Right cardiac atrium (tissue), 5 donors: ENCODE results near the gene RAB29. TPM values are rescaled to one million over a fixed set of nuclear protein-coding genes. Genes with fewer than 3 reads are reported as not detected.
A peak's percentile ranks its signal among the peaks of the same experiment; 100 is the strongest.

Experiments used
- ATAC-seq, 2 donors: fragments of 200-7000 bp; cut with Tn5 transposase; one replicate each; pipeline versions ENCODE4 v1.8.0 to v1.9.1; 2020; ENCODE audit warnings: moderate library complexity in 2 of 2, mild to moderate bottlenecking in 1 of 2
- DNase-seq, 3 donors: peaks; one replicate each; pipeline ENCODE4 v3.0.0-alpha.2; 2020
- H3K27ac ChIP-seq: one replicate; pipeline ENCODE4 v1.5.1; 2013; ENCODE audit warnings: mild to moderate bottlenecking, low read length, control low read depth, moderate library complexity
- H3K27me3 ChIP-seq: one replicate; pipeline ENCODE4 v1.6.1; 2013; ENCODE audit not compliant: control insufficient read depth, insufficient read depth
- H3K4me1 ChIP-seq: one replicate; pipeline ENCODE4 v1.6.1; 2013; ENCODE audit warnings: low read length; ENCODE audit not compliant: control insufficient read depth, insufficient read depth
- H3K4me3 ChIP-seq: one replicate; pipeline ENCODE4 v1.5.1; 2013; ENCODE audit warnings: low read length, control low read depth
- H3K9me3 ChIP-seq: one replicate; pipeline ENCODE4 v1.6.1; 2013; ENCODE audit warnings: low read length; ENCODE audit not compliant: control insufficient read depth
- WGBS: extraction: QIAGEN DNeasy Blood & Tissue Kit; methylation state at CpG from one replicate; pipeline ENCODE4 v1.1.7; 2013; 5-methylcytosine and 5-hydroxymethylcytosine counted together
- intact Hi-C, 4 donors: fragments of 100-400 bp; cut with DNase I; formaldehyde crosslinking; loops; one replicate each; pipeline versions ENCODE4 v1.11.0 to v1.14.0; 2022 to 2023
- polyA plus RNA-seq: library from polyadenylated mRNA; stranded (reverse); fragments of 200-250 nt; gene quantifications from one replicate; pipeline ENCODE4 v1.2.3, GENCODE V29; 2013
- total RNA-seq, 4 donors: library from RNA; stranded (reverse); fragmentation: NEBNext Ultra II Directional; extraction: Animal tissue kit (Norgen Biotek cat#: 25700); gene quantifications; one replicate each; pipeline ENCODE4 v1.2.1, GENCODE V29; 2021
- donor health status: healthy with polysubstance abuse.
- donor health status: DM: no; HTN: yes; CAD: no.
- donor health status: DM: no; HTN: no; CAD: no.
- donor health status: DM: no; HTN: yes; CAD: no; lungs with severe emphysema.
- donor health status: DM: yes; HTN: yes; CAD: no.

The RAB29 gene
- total and polyA plus RNA-seq, 5 donors = 10.6 to 24.8 (median 20.0) TPM

- intact Hi-C loops = loop anchor here in 2 of 4 donors (10.0 kb wide), 2 partner anchors 118 to 178 kb away; no protein-coding TSS in a partner anchor
- Histone ChIP-seq H3K4me1 (peaks cover 2% of the 10 kb centered on the region), H3K27me3 (no peaks in the 10 kb centered on the region), H3K9me3 (no peaks in the 10 kb centered on the region), H3K27ac (no peak overlapping the region), H3K4me3 (no peak overlapping the region)
- WGBS = 81% methylated on average over 2 of the region's 2 CpGs
- ATAC-seq (no peak), DNase-seq (no peak)
These were observed 21.9 kb upstream of the RAB29 start for GRCh38 chr1:205797168-205797567.

GRCh38 chr1:205794011-205794730 lies 18.9 kb upstream of the RAB29 start:
- 66% methylated on average over 5 of the region's 5 CpGs for WGBS
- intact Hi-C loops = loop anchor here (5.0 to 10.0 kb wide), 4 partner anchors 121 to 183 kb away; no protein-coding TSS in a partner anchor
- Histone ChIP-seq H3K9me3 (no peaks in the 10 kb centered on the region), H3K4me3 (no peak overlapping the region), H3K4me1 (no peaks in the 10 kb centered on the region), H3K27me3 (no peaks in the 10 kb centered on the region), H3K27ac (no peak overlapping the region)
- ATAC-seq (no peak), DNase-seq (no peak)

GRCh38 chr1:205792961-205793673 lies 17.8 kb upstream of the RAB29 start:
- no peaks in the 10 kb centered on the region for H3K9me3 ChIP-seq
- 61% methylated on average over 6 of the region's 6 CpGs for whole genome bisulfite sequencing
- DNase-seq = peak in 1 of 3 donors; percentile 24
- no peak overlapping the region for H3K4me3 ChIP-seq
- intact Hi-C loops = loop anchor here (5.0 to 10.0 kb wide), 4 partner anchors 122 to 184 kb away; no protein-coding TSS in a partner anchor
- no peaks in the 10 kb centered on the region for H3K27me3 ChIP-seq
- H3K4me1 ChIP-seq = no peaks in the 10 kb centered on the region
- peak overlapping the region; percentile 28 for H3K27ac ChIP-seq
- no peak for ATAC-seq

GRCh38 chr1:205792481-205792881 lies 17.2 kb upstream of the RAB29 start:
- Histone ChIP-seq H3K4me3 (no peak overlapping the region), H3K4me1 (no peaks in the 10 kb centered on the region), H3K27ac (no peak overlapping the region), H3K9me3 (no peaks in the 10 kb centered on the region), H3K27me3 (no peaks in the 10 kb centered on the region)
- 81% methylated on average over 8 of the region's 8 CpGs for whole genome bisulfite sequencing
- ATAC-seq (no peak), DNase-seq (no peak)
- intact Hi-C loops = loop anchor here (5.0 to 10.0 kb wide), 4 partner anchors 122 to 185 kb away; no protein-coding TSS in a partner anchor

GRCh38 chr1:205791568-205792180 lies 16.4 kb upstream of the RAB29 start:
- H3K4me1 ChIP-seq = no peaks in the 10 kb centered on the region
- H3K27ac ChIP-seq = no peak overlapping the region
- no peaks in the 10 kb centered on the region for H3K27me3 ChIP-seq
- WGBS = 54% methylated on average over 5 of the region's 5 CpGs
- intact Hi-C loops = loop anchor here (2.0 to 10.0 kb wide), 6 partner anchors 121 to 186 kb away; no protein-coding TSS in a partner anchor
- ATAC-seq (peak; percentile 69 to 73), DNase-seq (peak; percentile 52 to 85 (median 76))
- H3K9me3 ChIP-seq = no peaks in the 10 kb centered on the region
- H3K4me3 ChIP-seq = no peak overlapping the region

GRCh38 chr1:205787287-205787916 lies 12.1 kb upstream of the RAB29 start:
- Histone ChIP-seq H3K27ac (peak overlapping the region; percentile 70), H3K4me3 (no peak overlapping the region), H3K4me1 (peaks cover 3% of the 10 kb centered on the region), H3K27me3 (no peaks in the 10 kb centered on the region), H3K9me3 (no peaks in the 10 kb centered on the region)
- DNase-seq (peak in 1 of 3 donors; percentile 33), ATAC-seq (peak in 1 of 2 donors; percentile 8)
- WGBS = 52% methylated on average over 10 of the region's 10 CpGs
- intact Hi-C loops = no loop called here

GRCh38 chr1:205786601-205787000 lies 11.3 kb upstream of the RAB29 start:
- intact Hi-C loops = no loop called here
- Histone ChIP-seq H3K27me3 (no peaks in the 10 kb centered on the region), H3K4me1 (peaks cover 3% of the 10 kb centered on the region), H3K4me3 (no peak overlapping the region), H3K27ac (peak overlapping the region; percentile 76), H3K9me3 (no peaks in the 10 kb centered on the region)
- DNase-seq (no peak), ATAC-seq (no peak)
- 43% methylated on average over 4 of the region's 4 CpGs for WGBS

- DNase-seq = no peak
- Histone ChIP-seq H3K9me3 (no peaks in the 10 kb centered on the region), H3K27me3 (no peaks in the 10 kb centered on the region), H3K27ac (no peak overlapping the region), H3K4me3 (no peak overlapping the region), H3K4me1 (peaks cover 3% of the 10 kb centered on the region)
- intact Hi-C loops = no loop called here
- ATAC-seq = no peak
- 89% methylated on average over 9 of the region's 9 CpGs for WGBS
These were observed 10.2 kb upstream of the RAB29 start for GRCh38 chr1:205785446-205785845.

GRCh38 chr1:205783904-205784303 lies 8.6 kb upstream of the RAB29 start:
- Histone ChIP-seq H3K4me3 (no peak overlapping the region), H3K27ac (peak overlapping the region; percentile 75)
- peak; percentile 61 to 76 for ATAC-seq

GRCh38 chr1:205783433-205783795 lies 8.1 kb upstream of the RAB29 start:
- peaks cover 3% of the 10 kb centered on the region for H3K4me1 ChIP-seq
- no peaks in the 10 kb centered on the region for H3K27me3 ChIP-seq
- ATAC-seq (no peak), DNase-seq (no peak)
- H3K4me3 ChIP-seq = no peak overlapping the region
- intact Hi-C loops = no loop called here
- H3K27ac ChIP-seq = peak overlapping the region; percentile 78
- no peaks in the 10 kb centered on the region for H3K9me3 ChIP-seq

More at GRCh38 chr1:205783904-205784303, 8.6 kb upstream of the RAB29 start:
- Histone ChIP-seq H3K9me3 (no peaks in the 10 kb centered on the region), H3K4me1 (peaks cover 3% of the 10 kb centered on the region), H3K27me3 (no peaks in the 10 kb centered on the region)
- 48% methylated on average over 4 of the region's 4 CpGs for whole genome bisulfite sequencing
- intact Hi-C loops = no loop called here
- DNase-seq = peak in 2 of 3 donors; percentile 55 to 69
